Activated CD4-positive, alpha-beta T cell treated with anti-CD3 and anti-CD28 coated beads, Interleukin-2, amount 50 U/mL, for 48 hours (primary cell): Measurements from ENCODE around the gene PRG3.
"Not testable (repeated sequence)": the region's sequence is repeated elsewhere in the genome, so short reads cannot be mapped to it uniquely, and the experiment has no call there.

Experiments
- DNase-seq, 2 experiments: peaks; one replicate each; pipeline ENCODE4 v3.0.0-alpha.2; 2020

PRG3 gene

DNA sequence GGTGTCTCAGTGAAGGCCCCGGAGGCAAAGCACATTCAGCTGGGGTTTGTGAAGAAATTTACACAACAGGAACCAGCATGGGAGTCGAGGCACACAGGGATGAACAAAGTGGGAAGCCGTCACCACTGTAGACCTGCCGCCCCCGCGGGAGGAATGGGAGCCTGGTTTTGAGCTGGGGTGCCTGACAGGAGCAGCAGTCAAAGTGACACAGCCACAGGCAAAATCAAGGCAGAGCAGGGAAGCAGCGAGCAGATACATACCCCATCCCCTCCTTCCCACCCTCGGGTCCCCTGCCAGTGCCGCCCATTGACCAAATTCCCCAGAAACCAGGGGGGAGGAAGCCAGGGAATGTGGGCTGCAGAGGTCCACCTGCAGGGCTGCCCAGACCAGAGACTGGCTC, 22.0 kb downstream of the PRG3 start:
- DNase-seq: no peak

DNA sequence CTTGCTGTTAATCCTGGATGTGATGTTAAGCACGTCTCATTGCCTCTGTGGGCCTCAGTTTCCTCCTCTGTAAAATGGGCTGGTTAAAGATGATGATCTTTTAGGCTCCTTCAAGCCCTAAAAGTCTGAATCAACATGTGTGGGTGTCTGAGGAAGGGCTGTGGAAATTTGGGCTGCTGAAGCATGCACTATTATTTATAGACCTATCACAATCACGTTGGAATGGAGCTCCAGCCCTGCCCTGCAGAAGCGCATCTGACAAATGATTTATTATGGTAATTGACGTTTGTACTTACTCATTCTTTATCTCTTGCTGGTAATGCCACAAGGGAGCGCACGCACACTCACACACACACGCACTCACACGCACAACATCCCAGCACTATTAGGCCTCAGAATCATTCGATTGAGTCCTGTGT, 22.4 kb downstream of the PRG3 start:
- DNase-seq: no peak

DNA sequence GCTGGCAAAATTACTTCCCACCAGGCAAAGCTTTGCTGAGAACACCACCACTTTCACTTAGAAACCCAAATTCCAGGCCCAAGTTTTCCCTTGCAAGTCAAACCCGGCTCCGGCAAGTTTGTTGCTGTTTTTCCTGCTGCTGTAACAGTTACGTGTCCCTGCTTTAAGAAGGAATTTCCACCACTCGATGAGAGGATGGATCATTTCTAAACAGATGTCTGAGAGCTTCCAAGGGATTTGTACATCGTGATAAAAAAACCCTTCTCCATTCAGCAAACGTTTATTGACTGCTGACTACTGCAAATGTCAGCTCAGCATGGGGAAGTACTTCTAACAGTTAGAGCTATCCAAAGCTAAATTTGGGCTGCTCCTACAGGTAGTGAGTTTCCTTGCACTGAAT, 23.1 kb downstream of the PRG3 start:
- no peak for DNase-seq

DNA sequence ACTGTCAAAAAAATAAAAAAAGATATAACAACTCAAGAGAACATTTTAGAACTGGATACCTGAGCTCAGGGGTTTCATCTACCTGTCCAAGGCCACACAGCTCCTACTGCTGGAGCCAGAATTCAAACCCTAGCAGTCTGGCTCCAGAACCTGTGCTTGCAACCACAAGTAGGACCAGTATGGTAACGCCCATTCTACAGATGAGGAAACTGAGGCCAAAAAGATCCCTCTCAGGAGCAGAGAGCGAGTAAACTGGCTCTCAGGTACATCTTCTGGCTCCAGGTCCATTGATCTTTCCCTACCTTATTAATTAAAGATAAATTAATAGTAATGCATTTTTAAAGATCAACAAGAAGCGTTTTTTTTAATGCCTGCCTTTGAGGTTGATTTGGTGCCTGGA, 23.6 kb downstream of the PRG3 start:
- DNase-seq: no peak

DNA sequence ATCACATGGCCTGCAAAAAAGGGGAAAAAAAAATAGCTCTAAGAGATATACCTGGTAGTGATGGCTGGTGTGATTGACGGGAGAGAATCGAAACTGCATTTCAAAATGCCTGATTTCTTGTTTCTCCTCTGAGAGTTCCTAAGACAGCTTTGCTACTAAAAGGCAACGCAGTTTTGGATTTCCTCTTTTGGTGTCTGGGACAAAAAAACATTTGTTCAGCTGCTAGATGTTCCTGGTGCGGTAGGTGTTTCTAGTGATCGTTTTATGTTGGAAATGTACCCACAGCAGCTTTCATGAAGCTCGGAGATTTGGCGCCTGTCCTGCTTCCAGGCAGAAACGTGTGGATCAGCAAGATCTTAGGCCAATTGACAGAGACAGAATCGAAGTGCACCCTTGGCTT, 24.7 kb downstream of the PRG3 start:
- no peak for DNase-seq

DNA sequence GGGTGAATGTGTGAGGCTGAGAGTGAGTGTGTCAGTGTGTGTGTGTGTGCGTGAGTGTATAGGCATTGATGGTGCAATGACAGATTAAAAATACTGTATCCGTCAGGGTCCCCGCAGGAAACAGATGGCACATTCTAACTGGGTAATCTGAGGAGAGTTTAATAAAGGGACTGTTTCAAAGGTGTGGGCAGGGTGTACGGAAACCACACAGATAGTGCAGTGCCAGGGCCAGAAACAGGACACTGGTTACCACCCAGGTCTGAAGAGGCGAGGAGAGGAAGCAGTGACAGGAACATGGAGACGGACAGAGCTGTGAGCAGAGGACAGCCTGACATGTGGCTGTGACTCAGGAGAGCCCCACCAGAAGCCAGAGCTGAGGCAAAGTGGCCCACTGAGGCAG, 26.3 kb downstream of the PRG3 start:
- DNase-seq: no peak

DNA sequence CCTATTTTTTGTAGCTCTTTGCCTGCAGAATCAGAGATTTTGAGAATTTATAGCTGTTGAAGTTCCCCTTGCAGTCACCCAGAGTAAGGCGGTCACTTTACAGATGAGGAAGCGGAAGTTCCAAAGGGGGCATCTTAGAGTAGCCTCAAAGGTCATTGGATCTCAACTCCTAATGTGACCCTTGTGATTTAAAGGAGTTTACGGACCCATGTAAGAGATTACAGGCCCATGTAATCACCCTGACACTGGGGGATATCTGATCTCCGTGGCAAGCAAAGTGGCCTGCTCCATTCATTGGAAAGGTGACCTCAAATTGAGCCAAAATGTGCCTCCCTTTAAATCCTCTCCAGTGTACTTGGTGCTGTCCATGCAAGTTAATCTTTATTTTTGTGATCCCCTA, 27.1 kb downstream of the PRG3 start:
- DNase-seq: no peak

DNA sequence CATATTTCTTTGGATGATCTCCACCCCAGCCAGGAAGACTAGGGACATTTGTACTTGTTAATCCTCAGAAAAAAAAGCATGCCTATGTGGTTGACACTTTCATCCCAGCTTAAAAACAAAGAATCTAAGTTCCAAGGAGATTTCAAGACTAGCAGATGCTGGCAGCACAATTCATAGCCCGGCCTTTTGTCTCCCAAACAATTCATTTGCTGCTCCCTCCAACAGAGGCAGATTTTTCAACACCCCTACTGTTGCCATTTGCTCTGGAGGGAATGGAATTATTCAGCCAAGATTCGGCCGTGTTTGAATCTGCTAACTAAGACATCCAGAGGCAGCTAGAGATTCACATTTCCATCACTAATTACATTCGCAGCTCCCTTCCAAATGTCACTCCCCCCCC, 27.5 kb downstream of the PRG3 start:
- DNase-seq: no peak

DNA sequence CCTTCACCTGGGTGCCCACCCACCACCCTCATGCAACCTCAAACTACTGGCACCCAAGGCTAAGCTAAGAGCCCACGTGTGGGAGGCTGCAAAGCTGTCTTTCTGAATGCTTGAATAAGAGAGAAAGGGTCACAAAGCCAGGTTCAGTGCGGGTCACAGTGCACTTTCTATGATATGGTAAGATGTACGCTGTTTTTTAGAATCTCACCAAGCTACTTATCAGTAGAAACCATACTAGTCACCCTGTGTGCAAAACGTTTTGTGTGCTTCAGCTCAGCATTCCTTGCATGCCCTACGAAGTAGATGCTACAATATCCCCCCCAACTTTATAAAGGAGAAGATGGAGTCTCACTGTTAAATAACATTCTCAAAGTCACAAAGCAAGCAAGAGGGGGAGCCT, 27.9 kb downstream of the PRG3 start:
- DNase-seq: no peak

DNA sequence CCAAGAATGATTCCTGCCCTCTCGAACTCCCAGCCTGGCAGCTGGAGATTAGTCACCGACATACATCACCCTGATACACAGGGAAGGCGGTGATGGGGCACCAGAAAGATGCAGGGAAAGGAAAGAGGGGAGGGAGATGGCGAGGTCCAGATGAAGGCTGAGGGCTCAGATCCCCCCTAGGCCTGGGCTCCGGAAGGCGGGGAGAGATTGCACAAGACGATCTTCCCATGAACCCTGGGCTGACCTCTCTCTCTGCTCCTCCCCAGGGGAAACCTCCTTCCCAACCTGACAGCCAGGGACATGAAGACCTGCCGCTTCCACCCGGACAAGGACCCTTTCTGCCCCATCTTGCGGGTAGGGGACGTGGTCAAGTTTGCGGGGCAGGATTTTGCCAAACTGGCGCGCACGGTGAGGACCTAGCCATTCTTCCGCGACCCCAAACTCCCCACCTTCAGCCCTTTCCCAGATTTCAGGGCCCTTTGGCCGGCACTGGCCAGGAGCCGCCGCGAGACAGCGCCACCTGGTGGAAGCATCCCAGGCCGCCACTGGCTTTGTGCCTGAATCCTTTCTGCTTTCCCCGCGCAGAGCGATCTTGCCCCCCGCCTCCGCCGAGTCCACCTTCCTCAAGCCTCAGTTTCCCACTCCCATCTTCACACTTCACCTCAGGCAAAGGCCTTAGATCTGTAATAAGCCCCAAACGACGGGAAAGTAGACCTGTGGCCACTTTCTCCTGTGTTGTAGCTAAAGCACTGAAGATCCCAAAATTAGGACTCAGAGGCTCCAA, 31.3 kb downstream of the PRG3 start:
- DNase-seq: peak; percentile 72 to 77

DNA sequence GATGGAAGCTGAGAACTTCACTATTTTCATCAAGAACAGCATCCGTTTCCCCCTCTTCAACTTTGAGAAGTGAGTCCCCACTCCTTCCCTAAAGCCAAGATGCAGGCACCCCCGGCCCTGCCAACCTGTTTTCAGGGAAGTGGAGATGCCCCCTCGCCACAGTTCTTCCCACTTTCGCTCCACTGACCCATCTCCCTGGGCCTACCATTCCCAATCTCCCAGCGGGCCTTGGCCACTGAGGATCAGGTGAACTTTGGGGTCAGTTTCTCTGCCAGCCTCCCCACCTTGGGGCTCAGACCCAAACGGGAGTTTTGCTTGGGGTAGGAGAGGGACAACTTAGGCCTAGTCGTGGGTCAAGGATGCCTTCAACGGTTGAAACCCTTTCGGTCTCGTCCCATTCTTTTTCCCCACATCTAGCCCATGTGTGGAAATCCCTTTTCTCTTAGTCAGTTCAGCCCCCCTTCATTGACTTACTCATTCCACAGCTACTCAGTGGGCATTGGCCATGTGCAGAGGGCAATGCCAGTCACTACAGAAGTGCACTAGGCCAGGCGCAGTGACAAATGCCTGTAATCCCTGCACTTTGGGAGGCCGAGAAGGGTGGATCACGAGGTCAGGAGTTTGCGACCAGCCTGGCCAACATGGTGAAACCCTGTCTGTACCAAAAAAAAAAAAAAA, 32.2 kb downstream of the PRG3 start:
- DNase-seq: no peak

DNA sequence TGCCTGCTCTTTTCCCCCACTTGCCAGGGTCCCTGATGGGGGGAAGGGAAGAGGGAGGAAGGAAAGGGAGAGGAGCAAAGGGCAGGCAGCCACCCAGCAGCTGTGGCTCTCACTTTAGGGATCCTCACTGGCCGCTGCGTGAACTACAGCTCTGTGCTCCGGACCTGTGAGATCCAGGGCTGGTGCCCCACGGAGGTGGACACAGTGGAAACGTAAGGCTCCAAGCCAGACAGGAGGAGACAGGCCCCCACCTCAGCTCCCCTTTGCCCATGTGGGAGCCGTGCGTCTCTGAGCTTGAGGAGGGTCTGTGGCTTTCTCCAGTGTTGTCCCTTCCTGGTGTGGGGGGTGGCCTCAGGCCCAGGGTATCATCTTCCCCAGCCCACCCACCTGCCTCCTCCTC, 32.9 kb downstream of the PRG3 start:
- DNase-seq: no peak

DNA sequence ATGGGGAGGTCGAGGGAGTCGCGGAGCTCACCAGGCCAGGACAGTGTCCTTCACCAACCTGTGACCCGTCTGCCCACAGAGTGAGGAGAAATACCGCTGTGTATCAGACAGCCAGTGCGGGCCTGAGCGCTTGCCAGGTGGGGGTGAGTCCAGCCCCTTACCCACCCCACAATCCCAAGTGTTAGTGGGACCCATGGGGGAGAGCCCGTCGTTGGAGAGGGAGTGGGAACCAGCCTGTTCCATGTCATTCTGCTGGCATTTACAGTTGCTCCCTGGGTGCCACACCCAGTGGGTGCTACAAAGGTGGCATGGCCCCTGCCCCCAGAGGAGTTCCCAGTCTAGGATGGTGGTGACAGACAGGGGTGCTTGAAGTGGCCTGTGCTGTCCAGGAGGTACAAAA, 33.6 kb downstream of the PRG3 start:
- DNase-seq: no peak

DNA sequence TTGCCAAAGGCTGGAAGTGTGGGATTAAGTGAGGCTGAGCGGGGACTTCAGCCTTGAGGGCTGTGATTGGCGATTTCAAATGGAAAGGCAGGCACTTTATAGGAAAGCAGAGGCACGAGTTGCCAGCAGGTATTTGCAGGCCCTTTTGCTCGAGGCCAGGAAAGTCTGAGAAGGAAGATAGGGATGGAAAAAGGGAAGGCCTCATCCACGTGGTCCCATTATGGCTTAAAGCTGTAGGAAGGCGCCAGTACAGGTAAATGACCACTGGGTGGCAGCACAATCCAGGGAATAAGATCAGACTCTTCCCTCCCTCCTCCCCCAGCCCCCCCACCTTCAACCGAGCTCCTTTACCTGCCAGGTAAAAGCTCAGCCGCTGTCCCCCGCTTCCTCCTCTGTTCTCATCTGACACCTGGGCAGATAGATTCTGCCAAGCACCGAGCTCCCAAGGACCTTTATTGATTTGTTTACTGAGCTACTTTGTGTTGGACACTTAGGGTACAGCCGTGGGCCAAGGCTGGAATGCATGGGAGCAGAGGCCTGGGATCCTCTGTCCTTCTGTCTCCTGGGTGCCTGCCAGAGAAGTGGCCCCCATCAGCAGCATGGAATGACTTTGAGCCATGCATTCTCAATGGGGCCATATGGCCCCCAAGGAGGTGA, 35.3 kb downstream of the PRG3 start:
- DNase-seq: peak; percentile 71 to 77

DNA sequence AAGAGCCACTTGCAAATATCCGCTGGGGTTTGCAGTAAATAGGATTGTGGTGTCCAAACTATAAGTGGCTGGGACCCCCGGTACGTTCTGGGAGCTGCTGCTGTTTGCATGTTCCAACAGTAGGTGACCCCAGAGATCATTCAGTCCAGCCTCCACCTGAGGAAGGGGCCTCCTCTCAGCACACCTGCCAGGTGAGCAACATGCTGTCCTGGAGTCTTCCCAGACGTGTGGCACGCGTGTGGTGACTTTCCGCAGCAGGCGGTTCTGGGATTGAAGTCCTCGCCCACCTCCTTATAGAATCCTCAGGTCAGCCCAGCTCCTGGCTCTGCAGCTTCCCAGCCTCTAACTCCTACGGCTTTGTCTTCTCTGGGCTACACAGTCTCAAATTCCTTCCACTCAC, 36.1 kb downstream of the PRG3 start:
- no peak for DNase-seq

DNA sequence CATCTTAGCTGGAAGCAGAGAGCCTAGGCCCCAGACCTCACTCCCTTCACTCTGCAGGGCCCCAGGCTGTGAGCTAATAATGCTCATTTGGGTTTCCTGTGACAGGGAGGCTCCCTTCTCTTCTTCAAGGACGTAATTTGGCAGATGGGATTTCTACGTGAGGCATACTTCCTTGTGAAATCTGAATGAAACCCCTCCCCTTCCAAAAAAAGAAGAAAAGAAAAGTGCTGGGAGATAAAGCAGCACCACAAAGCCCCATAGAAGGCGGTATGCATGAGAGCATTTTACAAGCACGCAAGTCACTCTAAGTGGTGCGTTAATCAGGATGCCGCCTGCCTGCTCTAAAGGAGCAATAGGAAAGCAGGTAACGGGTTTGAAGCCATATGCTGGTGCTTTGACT, 37.1 kb downstream of the PRG3 start:
- DNase-seq: no peak

DNA sequence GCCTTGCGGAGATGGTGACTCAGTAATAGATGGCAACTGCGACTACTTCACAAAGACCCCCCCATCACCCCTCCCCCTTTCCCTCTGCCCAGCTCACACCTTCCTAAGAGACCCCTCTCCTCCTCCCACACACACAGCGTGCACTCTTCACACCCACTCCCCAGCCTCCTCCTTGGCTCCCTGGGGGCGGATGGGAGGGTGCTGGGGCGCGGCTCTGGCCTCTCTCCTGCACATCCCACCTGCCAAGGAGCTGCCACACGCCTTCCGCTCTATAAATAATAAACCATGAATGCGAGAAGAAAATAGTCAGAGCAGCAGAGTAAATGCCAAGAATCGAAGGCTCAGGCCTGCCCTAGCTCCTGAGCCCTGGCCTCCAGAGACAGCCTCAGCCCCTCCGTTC, 38.2 kb downstream of the PRG3 start:
- DNase-seq: no peak

DNA sequence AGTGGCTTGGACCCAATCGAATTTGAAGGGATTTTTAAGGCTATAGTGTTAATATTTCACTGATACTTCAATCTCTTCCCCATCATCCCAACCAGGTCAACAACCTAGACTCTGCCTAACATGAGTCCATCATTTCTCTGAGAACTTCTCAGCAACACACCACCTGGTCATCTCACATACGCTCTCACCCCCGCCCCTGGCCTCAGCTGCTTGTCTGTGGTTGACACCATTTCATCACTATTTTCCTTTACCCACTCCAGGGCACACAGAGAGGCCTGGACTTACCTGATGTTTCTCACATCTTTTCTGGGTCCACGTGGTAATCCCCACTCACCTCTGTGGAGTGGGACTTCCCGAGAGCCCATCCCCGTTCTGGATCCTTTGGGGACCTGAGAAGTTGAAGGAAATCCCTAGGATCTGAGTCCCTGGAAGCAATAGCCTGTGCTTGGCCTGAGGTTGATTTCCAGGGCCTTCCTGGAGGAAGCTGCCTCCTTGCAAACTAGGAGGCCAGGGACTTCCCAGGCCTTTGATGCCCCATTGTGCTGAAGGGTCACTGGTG, 39.6 kb downstream of the PRG3 start:
- DNase-seq: no peak

DNA sequence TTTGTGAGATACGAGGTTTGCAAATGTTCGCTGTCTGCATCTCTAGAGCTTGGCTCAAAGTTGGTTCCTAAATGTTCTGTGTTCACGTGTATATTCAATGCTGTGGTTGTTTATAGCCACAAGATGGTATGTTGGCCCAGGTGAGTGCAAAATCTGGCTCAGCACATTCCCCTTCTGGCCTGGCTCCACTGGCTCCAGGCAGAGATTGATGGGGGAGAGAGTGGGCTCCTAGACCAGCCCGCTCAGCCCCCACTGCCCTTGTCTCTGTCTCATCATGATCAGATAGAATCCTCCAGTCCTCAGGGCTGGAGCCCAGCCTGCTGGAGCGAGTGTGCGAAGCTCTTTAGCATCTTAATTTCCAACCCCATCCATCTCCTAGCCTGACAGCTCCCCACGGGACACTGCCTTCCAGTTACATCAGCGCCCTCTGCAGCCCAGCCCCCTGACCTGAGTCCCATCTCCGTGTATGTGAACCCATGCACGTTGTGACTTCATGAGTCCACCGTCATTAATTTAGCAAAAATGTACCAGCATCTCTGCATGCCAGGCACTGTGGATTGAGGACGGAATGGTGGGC, 40.8 kb downstream of the PRG3 start:
- no peak for DNase-seq

DNA sequence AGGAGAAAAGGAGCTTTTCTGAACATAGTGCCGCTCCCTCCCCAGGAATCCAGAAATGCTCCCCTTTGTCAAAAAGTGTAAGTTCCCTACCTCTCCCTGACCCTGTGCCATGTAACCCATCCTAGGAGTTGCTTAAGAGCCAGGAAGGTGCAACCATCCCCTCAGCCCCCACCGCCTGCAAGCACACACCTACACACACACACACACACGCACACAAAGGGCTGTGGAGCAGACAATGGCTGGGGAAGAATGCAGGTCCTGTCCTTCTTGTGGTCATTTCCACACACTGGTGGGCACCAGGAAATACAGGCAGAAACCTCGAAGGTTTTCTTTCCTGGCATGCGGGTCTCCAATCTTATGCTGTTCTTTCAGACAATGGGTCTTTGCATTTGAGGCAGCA, 41.6 kb downstream of the PRG3 start:
- DNase-seq: no peak

DNA sequence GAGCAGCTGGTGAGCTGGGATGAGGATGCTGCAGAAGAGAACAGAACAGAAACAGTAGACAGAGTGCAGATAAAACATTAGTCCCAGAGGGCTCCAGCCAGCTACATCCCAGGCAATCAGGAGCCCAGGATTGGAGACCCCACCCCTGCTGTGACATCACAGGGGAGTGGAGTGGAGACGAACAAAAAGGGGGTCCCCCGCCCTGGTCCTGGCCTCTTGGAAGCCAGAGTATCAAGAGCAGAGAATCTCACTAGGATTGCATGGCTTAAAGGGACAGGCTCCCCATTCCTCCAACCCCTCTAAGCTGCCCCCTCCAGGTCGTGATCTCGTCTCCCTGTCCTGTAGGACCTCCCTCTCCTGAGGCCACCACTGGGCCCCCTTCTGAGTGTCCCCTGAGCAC, 42.8 kb downstream of the PRG3 start, which contains the start of gene P2RX3:
Gene P2RX3 (plus strand): TSS at position 211 of the 400 bp plus-strand sequence. CDS start 199 bp downstream, outside the sequence.
- no peak for DNase-seq

DNA sequence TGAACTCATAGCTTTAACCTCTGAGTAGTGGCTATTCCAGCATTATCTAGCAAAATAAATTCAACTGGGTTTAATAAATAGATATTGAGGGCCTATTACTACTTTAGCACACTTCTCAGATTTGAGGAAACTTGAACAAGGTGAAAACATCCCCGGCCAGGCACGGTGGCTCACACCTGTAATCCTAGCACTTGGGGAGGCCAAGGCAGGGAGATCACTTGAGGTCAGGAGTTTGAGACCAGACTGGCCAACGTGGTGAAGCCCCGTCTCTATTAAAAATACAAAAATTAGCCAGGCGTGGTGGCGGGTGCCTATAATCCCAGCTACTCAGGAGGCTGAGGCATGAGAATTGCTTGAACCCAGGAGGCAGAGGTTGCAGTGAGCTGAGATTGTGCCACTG, 44.1 kb downstream of the PRG3 start:
- not testable (repeated sequence) for DNase-seq

DNA sequence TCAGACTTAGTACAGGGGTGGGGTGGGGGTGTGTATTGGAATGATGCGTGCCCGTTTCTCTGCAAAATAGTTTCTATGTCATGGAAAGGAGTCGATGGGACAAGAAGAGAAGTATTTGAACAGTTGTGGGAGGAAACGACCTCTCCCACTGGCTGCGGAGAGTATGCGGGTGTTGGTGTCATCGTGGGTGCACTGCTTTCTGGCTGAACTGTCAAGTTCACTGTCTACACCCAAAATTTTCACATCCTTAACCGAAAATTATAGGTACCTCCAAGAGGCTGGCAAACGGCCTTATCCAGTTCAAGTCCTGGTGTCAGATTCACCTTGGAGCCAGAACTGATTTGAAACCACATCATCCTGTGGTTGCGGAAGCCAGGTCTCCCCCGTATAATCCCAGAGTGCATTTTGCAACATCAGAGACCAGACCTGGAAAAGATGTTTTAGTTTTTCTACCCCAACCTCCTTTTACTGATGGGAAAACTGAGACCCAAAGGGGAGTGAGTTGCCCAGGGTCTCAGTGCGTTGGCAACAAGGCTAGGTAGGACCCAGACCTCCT, 44.8 kb downstream of the PRG3 start:
- DNase-seq: peak; percentile 25 to 36
